NAMALWA (cell line): Measurements from ENCODE around the gene NR2F1-AS1.
"Not testable (repeated sequence)": the region's sequence is repeated elsewhere in the genome, so short reads cannot be mapped to it uniquely, and the experiment has no call there.

Experiments
- DNase-seq: peaks from one replicate; pipeline ENCODE4 v3.0.0-alpha.2; 2015; ENCODE audit warnings: low spot score

Gene NR2F1-AS1

GRCh38 chr5:93428868-93429267 lies 152.2 kb downstream of the NR2F1-AS1 start:
- DNase-seq = no peak

DNA sequence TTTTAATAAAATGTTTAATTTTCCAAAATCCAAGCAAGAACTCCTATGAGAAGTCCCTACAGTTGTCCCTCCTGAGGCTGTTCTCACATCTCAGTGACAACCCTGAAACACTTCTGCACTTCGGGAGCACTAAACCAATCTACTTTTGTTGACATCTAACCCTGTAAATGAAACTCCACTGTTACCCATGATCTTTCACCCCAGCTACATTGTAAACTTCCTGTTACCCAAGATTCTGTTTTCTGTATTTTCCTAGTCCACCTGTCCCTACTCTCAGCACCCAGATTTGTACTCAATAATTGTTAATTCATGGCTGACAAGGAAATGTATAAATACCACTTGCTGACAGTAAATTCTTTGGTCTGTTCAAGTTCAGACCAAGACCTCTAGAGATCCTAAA lies 153.7 kb downstream of the NR2F1-AS1 start:
- DNase-seq = no peak

- no peak for DNase-seq
Measured at GRCh38 chr5:93425096-93425495, 155.9 kb downstream of the NR2F1-AS1 start.

DNA sequence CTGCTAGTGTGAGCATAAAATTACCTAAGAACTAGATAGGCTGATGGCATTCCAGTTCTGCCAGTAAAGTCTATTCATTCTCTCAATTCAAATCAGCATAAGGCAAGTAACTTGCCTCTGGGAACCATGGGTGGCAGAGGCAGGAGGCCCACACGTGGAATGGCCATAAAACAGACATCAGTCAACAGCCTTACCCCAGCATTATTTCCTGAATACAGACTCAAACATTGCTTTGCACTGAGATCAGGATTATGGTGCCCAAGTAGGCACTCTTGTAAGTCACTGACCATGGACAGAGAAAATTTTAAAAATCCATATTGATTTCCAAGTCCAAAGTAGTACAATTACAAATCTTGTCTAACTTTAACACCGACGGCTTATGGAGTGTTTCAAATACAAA lies 157.7 kb downstream of the NR2F1-AS1 start:
- DNase-seq = no peak

DNA sequence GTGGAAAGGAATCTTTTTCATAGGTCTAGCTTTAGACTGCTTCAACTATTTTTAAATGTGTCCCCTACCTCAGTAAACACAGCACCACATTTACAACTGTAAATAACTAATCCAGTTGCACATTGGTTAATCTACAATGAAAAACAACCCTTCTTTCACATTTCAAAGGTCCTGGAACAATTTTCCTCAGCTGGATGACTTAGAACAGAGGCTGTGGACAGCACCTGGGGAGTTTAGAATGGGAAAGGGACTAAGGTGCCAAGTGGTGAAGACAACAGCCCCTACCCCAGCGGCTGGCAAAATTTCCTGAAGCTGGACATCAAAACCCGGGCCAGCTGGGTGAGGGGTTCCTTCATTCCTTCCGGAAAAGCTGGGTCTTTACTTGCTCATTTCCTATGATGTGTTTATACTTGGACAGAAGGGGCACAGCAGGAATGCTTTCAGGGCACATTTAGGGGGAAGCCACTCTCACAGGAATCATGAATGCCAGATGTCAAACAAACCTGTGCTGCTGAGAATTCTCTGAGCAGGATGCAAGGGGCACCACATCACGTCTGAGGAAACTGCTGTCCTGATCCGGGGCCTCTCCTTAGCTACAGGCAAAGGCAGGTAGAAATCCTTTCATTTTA lies 158.3 kb downstream of the NR2F1-AS1 start:
- DNase-seq = no peak

DNA sequence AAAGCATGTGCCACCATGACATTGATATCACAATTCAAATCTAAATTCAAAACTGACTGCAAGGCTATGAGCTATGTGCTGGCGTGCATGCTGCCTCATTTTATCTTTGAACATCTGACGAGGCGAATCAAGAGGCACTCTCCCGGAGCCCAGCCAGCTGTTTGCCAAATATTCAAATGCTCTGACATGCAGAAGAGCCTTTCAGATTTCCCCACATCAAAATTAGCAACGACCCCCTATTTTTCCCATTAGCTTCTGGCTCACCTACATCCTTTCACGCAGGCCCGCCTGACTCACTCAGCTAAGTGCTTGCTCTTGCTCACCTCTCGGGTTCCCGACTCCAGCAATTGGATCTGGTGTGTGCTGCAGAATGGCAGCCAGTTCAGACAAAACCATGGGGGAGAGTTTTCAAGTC lies 159.0 kb downstream of the NR2F1-AS1 start:
- no peak for DNase-seq

DNA sequence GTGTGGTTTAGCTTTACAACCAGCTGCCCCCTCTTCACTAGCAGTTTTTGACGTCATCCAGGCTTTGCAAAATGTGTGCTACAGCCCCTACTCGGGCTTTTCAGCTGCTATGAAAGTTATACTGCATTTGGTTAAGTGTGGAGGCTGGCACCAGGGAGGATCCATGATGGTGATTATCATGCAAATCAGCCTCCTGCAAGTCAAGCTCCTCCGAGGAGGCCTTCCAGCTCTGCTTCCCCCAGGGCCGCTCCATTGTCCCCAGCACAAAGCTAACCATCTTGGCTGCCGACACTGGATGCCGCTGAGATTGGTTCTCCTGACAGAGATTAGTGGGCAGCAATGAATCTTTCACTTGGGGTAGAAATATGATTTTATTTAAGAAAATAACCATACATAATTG lies 159.6 kb downstream of the NR2F1-AS1 start:
- no peak for DNase-seq

- no peak for DNase-seq
Measured at GRCh38 chr5:93417490-93417889, 163.5 kb downstream of the NR2F1-AS1 start.

DNA sequence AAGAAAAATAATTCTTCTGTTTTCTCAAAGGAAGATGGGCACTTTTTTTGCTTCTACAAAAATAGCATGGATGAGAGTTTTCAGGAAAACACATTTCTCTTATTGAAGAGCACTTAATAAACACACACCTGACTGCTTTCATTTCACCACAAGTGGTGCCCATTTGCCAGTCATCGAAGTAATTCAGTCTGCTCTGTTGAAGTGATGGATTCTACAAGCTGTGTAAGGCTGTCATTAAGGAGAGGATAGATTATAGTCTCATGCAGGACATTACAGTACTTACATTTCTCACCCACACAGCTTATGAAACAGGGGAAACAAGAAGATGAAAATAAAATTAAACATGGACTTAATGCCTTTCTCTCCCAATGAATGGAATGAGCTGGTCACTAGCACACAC lies 165.2 kb downstream of the NR2F1-AS1 start:
- DNase-seq = no peak

DNA sequence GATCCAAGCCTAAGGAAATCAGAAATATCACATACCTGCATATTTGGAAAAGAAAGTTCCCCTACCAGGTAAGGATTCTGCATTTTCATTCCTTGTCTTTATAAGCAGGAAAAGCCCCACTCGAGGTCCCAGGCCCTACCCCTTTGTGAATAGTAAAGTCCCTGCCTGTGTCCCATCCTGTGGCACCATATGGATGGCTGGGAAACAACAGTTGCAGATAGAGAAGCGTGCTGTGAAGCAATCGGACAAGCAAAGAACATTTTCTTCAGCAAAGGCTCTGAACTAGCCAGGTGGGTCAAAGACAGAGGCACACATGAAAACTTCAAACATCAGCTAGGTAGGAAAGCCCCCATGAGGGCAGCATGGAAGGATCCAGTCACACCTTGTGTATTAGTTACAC lies 169.3 kb downstream of the NR2F1-AS1 start:
- no peak for DNase-seq

DNA sequence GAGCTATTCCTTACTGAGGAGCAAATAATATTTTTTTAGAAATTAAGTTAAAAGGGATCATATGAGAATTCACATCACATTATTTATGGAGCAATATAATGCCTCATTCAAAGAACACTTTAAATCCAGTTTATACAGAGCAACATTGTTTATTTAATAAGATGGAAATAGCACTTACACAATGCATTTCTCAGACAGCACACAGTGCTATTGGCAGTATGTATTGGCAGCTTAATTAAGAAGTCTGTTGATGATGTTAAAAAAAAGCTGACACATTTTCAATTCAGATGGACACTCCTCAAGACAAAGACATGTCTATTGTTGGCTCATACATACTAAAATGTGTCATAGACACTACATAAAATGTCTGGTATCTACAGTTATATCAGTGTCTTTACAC lies 171.3 kb downstream of the NR2F1-AS1 start:
- no peak for DNase-seq

DNA sequence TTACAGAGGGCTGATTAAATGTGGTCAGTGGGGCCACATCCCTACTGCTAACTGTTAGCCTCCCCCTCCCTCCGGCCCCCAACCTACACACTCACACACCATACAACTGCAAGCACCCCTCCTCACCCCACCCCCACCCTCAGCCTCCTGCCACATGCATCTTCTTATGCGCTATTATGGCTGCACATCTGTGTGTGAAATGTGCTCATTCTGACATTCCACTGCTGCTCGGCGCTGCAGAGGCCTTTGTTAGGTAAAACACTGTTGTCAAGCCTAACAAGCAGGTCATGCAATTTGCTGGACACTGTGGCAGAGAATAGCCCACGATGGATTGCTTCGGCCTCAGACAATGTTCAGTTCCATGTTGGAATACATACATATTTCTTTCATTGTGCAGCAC lies 173.6 kb downstream of the NR2F1-AS1 start:
- no peak for DNase-seq

DNA sequence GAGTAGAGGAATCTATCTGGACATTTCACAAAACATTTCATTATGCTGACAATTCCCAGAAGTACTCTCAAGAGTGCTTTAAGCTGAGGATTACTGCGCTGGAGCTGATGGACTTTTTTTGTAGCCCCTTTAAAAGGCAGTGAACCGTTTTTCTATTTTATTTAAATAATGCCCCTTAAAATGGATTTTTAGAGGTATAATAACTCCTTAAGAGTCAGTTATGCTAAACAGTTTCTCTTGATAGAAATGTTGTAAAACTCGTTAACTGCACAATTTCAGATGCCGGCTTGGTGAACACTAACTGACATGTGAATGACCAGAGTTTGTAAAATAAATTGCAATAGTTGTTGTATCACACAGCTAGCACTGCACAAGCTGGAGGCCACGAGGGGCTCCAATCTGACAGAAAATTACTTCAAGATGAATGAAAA lies 174.0 kb downstream of the NR2F1-AS1 start:
- no peak for DNase-seq

DNA sequence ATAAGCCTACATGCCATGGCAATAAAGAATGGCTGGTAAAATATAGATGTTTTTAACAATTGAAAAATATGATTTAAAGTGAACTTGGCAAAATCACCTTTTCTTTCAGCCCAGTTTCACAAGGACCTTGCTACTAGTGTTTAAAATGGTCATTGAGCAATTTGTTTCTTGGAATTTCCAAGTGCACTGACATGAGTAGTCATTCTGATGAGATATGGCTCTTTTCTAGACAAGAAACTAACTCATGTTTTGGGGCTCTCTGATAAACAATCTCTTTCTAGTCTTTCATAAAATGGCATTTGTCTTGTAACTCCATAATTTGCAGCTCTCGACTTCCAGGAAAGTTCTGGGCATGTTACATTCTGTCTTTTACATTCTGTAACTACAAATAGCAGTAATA lies 176.8 kb downstream of the NR2F1-AS1 start:
- no peak for DNase-seq

DNA sequence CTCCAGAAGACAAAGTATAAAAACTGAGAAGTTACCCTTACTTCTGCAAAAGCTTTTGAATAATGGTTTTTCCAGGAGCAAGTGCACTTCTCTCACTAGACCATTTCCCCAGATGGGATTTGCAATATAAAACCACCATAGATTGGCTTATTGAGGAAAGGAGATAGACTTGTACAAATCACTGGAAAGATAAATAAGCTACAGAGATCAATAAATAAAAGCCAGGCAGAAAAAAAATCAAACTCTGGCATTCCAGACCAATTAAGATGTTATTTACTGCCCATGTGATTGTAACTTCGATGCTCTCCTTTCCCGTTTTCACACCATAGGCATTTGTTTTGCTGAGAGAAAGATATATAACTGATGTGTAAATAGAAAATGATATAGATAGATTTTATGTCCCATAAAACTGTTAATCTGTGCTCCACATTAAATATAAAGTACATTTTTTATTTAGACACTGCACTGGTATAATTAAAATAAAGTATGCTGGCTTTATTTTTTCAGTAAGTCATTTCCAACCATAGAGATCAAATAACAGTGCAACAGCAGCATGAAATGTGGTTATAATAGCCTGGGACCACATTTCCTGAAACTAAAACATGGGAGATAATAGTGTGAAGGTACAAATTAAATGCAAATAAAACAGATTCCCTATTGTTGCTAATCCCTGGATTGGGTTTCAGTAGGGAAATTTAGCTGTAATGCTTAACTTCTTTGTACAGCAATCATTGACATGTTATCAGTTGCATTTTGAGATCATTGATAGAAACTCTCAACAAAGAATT lies 177.7 kb downstream of the NR2F1-AS1 start:
- DNase-seq = no peak

- DNase-seq = no peak
Measured at GRCh38 chr5:93402451-93402850, 178.6 kb downstream of the NR2F1-AS1 start.

GRCh38 chr5:93401634-93402213 lies 179.3 kb downstream of the NR2F1-AS1 start:
- no peak for DNase-seq

GRCh38 chr5:93399675-93400074 lies 181.3 kb downstream of the NR2F1-AS1 start:
- no peak for DNase-seq

GRCh38 chr5:93395971-93396379 lies 185.0 kb downstream of the NR2F1-AS1 start:
- DNase-seq = no peak

GRCh38 chr5:93395010-93395409 lies 186.0 kb downstream of the NR2F1-AS1 start:
- DNase-seq = no peak

DNA sequence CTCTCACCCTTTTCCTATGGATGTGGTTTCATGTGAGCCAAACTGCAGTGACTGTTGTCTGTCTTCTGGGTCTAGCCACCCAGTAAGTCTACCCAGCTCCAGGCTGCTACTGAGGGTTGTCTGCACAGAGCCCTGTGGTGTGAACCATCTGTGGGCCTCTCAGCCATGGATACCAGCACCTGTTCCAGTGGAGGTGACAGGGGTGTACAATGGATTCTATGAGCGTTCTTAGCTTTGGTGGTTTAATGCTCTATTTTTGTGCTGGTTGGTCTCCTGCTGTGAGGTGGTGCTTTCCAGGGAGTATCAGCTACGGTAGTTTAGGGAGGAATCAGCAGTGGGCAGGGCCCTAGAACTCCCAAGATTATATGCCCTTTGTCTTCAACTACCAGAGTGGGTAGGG lies 186.7 kb downstream of the NR2F1-AS1 start:
- DNase-seq = no peak

GRCh38 chr5:93391169-93391568 lies 189.8 kb downstream of the NR2F1-AS1 start:
- not testable (repeated sequence) for DNase-seq

- no peak for DNase-seq
Measured at GRCh38 chr5:93385655-93386054, 195.4 kb downstream of the NR2F1-AS1 start.
